Measurements from ENCODE around the gene EFEMP2.

GRCh38 chr11:65868076-65868667 is 4.4 kb downstream of the EFEMP2 start:
- TF ChIP-seq CTCF (IDR thresholded peaks at IDR 0.05) = no peak
- no peak for TF ChIP-seq EZH2 (IDR thresholded peaks at IDR 0.05)
- TF ChIP-seq EZH2phosphoT487 (IDR thresholded peaks at IDR 0.05) = no peak

All from neural progenitor cell (in vitro differentiated cells).